ENCODE data around the gene PPIF. TPM values are rescaled to one million over a fixed set of nuclear protein-coding genes. Genes with fewer than 3 reads are reported as not detected.
A peak's percentile ranks its signal among the peaks of the same experiment; 100 is the strongest.

PPIF gene
- total and polyA plus RNA-seq, 2 of the 4 experiments (the other 2 are of a cell fraction) = 29.2 to 130 TPM

DNA sequence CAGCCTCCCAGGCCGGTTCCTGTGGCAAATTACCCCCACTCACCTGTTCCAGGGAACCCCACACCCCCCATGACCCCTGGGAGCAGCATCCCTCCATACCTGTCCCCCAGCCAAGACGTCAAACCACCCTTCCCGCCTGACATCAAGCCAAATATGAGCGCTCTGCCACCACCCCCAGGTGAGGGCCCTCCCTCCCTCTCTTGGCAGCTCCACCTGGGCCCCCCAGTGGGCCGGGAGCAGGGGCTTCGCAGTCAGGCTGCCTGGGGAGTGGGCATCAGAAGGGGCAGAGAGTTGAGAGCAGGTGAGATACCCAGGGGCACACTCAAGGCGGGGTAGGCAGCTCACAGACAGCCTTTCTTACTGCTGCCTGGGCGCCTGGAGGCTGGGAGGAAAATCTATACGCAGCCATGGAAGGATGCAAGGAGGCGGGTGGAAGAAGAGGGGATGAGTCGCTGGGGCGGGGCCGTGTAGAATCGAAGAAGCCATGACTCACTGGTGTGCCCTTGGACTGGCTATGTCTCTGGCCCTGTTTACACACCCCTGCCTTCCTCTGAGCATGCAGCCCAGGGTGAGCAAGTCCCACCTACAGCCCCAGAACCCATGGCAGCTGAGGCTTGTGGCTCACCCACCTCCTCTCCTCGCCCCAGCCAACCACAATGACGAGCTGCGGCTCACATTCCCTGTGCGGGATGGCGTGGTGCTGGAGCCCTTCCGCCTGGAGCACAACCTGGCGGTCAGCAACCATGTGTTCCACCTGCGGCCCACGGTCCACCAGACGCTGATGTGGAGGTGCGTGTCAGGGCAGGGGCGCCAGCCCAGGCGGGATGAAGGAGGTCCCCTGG lies 48.6 kb upstream of the PPIF start:
- Histone ChIP-seq H3K56ac (ENCODE audit: extremely low read depth, insufficient read depth, low read length) (0 out of 2 replicates have a peak overlapping the region, but pooled peaks have one; percentile 9), H3K14ac (replicated peaks; ENCODE audit: low read depth, low read length) (peak overlapping the region; percentile 53; the same call in 1 of the 2 replicates), H3K9ac (ENCODE audit: low read depth, low read length) (no peak overlapping the region), H3K18ac (ENCODE audit: low read depth, low read length) (no peak overlapping the region), H2AK9ac (replicated peaks; ENCODE audit: low read depth, low read length, poor library complexity) (peak overlapping the region; percentile 95), H3K4me3 (ENCODE audit: insufficient read depth, low read depth, low read length) (no peak overlapping the region), H4K20me1 (ENCODE audit: insufficient read depth, low read length) (peaks cover 27% of the 10 kb centered on the region), H4K5ac (ENCODE audit: low read depth, low read length) (no peak overlapping the region), H4K8ac (ENCODE audit: low read depth in 2 of 2, low read length in 2 of 2) (peak overlapping the region in 1 of 2 experiments; percentile 73; a peak in 2 of 4 replicates), H2AFZ (replicated peaks; ENCODE audit: low read length, poor library complexity) (peak overlapping the region; percentile 74), H2AK5ac (ENCODE audit: low read depth, low read length) (peak overlapping the region; percentile 86), H2BK20ac (ENCODE audit: low read depth, low read length) (peak overlapping the region; percentile 84), H3K27me3 (ENCODE audit: control insufficient read depth, insufficient read depth, low read length) (no peaks in the 10 kb centered on the region), H2BK15ac (ENCODE audit: low read depth, low read length) (no peak overlapping the region), H3K4me1 (ENCODE audit: control insufficient read depth, insufficient read depth, low read length) (peaks cover 22% of the 10 kb centered on the region), H3K4ac (ENCODE audit: low read depth, low read length) (peak overlapping the region; percentile 88), H3K9me3 (ENCODE audit: control insufficient read depth, insufficient read depth, low read length) (no peaks in the 10 kb centered on the region), H3K36me3 (ENCODE audit: control insufficient read depth, insufficient read depth, low read length) (peaks cover 79% of the 10 kb centered on the region), H3K4me2 (ENCODE audit: low read depth, low read length) (no peak overlapping the region), H3K79me1 (ENCODE audit: low read depth in 1 of 2, low read length in 2 of 2) (peaks cover 24 to 59% of the 10 kb centered on the region in 2 experiments), H4K91ac (ENCODE audit: insufficient read depth, low read depth, low read length) (peak overlapping the region; percentile 83), H3K9me1 (ENCODE audit: insufficient read depth, low read length) (peaks cover 32% of the 10 kb centered on the region), H3K23ac (ENCODE audit: low read depth, low read length) (0 out of 2 replicates have a peak overlapping the region, but pooled peaks have one; percentile 2), H2BK120ac (ENCODE audit: low read depth, low read length) (peak overlapping the region; percentile 72), H3K27ac (ENCODE audit: insufficient read depth, low read length) (peak overlapping the region; percentile 55), H2BK5ac (ENCODE audit: low read depth, low read length, poor library complexity, severe bottlenecking) (peak overlapping the region; percentile 88)
- dilution Hi-C loops (cut with HindIII; ENCODE audit: low sequenced_read_pairs, unreplicated experiment) = no loop called here
- intact Hi-C loops (cut with micrococcal nuclease) = loop anchor here (1.0 to 2.0 kb wide), 2 partner anchors 23 to 38 kb away; no protein-coding TSS in a partner anchor
- ChIA-PET POLR2A (ENCODE audit: unreplicated experiment) (no interaction called here), CTCF (no interaction called here)
- 64% methylated on average over 18 of the region's 27 CpGs; no CpG with 5 or more reads in 1 of the 2 experiments for WGBS, 2 experiments (ENCODE audit: extremely low coverage in 2 of 2, insufficient read length in 1 of 2)
- BruUV-seq (replicated peaks) = no TSS peak
- DNase-seq (peak; percentile 99), ATAC-seq (ENCODE audit: low read depth) (peak; percentile 87)
- in situ Hi-C loops (cut with MboI; ENCODE audit: low sequenced_read_pairs) = no loop called here
- TF ChIP-seq NFE2L2 (IDR thresholded peaks at IDR 0.05; ENCODE audit: low read depth, low read length) (no peak), RCOR1 (IDR thresholded peaks at IDR 0.05; ENCODE audit: insufficient replicate concordance, low read length) (no peak), RAD21 (IDR thresholded peaks at IDR 0.05; ENCODE audit: low read length) (peak; percentile 20; the same call in 1 of the 2 replicates), FOS (IDR thresholded peaks at IDR 0.05; ENCODE audit: low read depth, low read length) (peak; percentile 86), CHD1 (IDR thresholded peaks at IDR 0.05; ENCODE audit: low read depth, low read length) (peak; percentile 54; the same call in 1 of the 2 replicates), MAFK (IDR thresholded peaks at IDR 0.05; ENCODE audit: low read depth, low read length) (0 out of 2 replicates have a peak, but pooled peaks have one; percentile 9), SMC3 (IDR thresholded peaks at IDR 0.05; ENCODE audit: low read depth, low read length) (no peak), CEBPB (IDR thresholded peaks at IDR 0.05; ENCODE audit: low read depth, low read length) (0 out of 2 replicates have a peak, but pooled peaks have one; percentile 26), MAZ (IDR thresholded peaks at IDR 0.05; ENCODE audit: borderline replicate concordance, low read depth, low read length) (peak; percentile 67; the same call in 1 of the 2 replicates), BHLHE40 (IDR thresholded peaks at IDR 0.05; ENCODE audit: low read depth, low read length) (peak; percentile 67; the same call in 1 of the 2 replicates), POLR2A (IDR thresholded peaks at IDR 0.05; ENCODE audit: low read depth, low read length) (no peak), MXI1 (IDR thresholded peaks at IDR 0.05; ENCODE audit: borderline replicate concordance, low read depth, low read length) (peak; percentile 85), RFX5 (IDR thresholded peaks at IDR 0.05; ENCODE audit: low read depth, low read length) (no peak)
- TF ChIP-seq, protein P1, sequence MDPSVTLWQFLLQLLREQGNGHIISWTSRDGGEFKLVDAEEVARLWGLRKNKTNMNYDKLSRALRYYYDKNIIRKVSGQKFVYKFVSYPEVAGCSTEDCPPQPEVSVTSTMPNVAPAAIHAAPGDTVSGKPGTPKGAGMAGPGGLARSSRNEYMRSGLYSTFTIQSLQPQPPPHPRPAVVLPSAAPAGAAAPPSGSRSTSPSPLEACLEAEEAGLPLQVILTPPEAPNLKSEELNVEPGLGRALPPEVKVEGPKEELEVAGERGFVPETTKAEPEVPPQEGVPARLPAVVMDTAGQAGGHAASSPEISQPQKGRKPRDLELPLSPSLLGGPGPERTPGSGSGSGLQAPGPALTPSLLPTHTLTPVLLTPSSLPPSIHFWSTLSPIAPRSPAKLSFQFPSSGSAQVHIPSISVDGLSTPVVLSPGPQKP (IDR thresholded peaks at IDR 0.05; ENCODE audit: borderline replicate concordance, low read depth, low read length) = no peak
- TF ChIP-seq, protein P2, sequence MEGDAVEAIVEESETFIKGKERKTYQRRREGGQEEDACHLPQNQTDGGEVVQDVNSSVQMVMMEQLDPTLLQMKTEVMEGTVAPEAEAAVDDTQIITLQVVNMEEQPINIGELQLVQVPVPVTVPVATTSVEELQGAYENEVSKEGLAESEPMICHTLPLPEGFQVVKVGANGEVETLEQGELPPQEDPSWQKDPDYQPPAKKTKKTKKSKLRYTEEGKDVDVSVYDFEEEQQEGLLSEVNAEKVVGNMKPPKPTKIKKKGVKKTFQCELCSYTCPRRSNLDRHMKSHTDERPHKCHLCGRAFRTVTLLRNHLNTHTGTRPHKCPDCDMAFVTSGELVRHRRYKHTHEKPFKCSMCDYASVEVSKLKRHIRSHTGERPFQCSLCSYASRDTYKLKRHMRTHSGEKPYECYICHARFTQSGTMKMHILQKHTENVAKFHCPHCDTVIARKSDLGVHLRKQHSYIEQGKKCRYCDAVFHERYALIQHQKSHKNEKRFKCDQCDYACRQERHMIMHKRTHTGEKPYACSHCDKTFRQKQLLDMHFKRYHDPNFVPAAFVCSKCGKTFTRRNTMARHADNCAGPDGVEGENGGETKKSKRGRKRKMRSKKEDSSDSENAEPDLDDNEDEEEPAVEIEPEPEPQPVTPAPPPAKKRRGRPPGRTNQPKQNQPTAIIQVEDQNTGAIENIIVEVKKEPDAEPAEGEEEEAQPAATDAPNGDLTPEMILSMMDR (conservative IDR thresholded peaks at IDR 0.05; ENCODE audit: low read depth, low read length) = no peak
